OCI-LY1 (cell line): ENCODE results near the gene DOCK4.

Source experiments
- H2AFZ ChIP-seq: fragments of 200-600 bp; sonication (generic), shearing (Covaris generic); 2 replicates; pipeline ENCODE4 v1.6.0; 2014; ENCODE audit warnings: antibody characterized with exemption, mild to moderate bottlenecking, low read length
- H3F3A ChIP-seq: fragments of 200-600 bp; sonication (generic), shearing (Covaris generic); 2 replicates; pipeline ENCODE4 v1.6.0; 2014; ENCODE audit warnings: mild to moderate bottlenecking, antibody characterized with exemption, low read length, moderate library complexity; ENCODE audit not compliant: insufficient read depth
- H3K27ac ChIP-seq: fragments of 200-600 bp; sonication (generic); 2 replicates; pipeline ENCODE4 v1.5.1; 2014; ENCODE audit warnings: low read length, mixed run types, mild to moderate bottlenecking, low read depth; ENCODE audit not compliant: poor library complexity, severe bottlenecking
- H3K27me3 ChIP-seq: fragments of 200-600 bp; sonication (generic); 2 replicates; pipeline ENCODE4 v1.6.0; 2014; ENCODE audit warnings: antibody characterized with exemption, mild to moderate bottlenecking, low read length, moderate library complexity; ENCODE audit not compliant: insufficient read depth
- H3K36me3 ChIP-seq: fragments of 200-600 bp; sonication (generic); 2 replicates; pipeline ENCODE4 v1.6.1; 2014; ENCODE audit warnings: mild to moderate bottlenecking, antibody characterized with exemption, low read length, moderate library complexity, mixed read lengths; ENCODE audit not compliant: insufficient read depth
- H3K4me1 ChIP-seq: fragments of 200-600 bp; sonication (generic); 2 replicates; pipeline ENCODE4 v1.5.1; 2014; ENCODE audit warnings: mild to moderate bottlenecking, low read length, moderate library complexity; ENCODE audit not compliant: insufficient read depth, severe bottlenecking
- H3K4me2 ChIP-seq: fragments of 200-600 bp; sonication (generic), shearing (Covaris generic); 2 replicates; pipeline ENCODE4 v1.6.1; 2014; ENCODE audit warnings: low read length
- H3K4me3 ChIP-seq: fragments of 200-600 bp; sonication (generic); 2 replicates; pipeline ENCODE4 v1.5.1; 2014; ENCODE audit warnings: low read length, low read depth, mild to moderate bottlenecking, mixed read lengths; ENCODE audit not compliant: poor library complexity, severe bottlenecking
- H3K79me2 ChIP-seq: fragments of 200-600 bp; shearing (Covaris generic); 2 replicates; pipeline ENCODE4 v1.6.1; 2016; ENCODE audit warnings: mixed run types, low read length, mixed read lengths; ENCODE audit not compliant: insufficient read depth
- H3K9ac ChIP-seq: fragments of 200-600 bp; sonication (generic), shearing (Covaris generic); 2 replicates; pipeline ENCODE4 v1.6.1; 2014; ENCODE audit warnings: mild to moderate bottlenecking, low read length, mixed read lengths
- H3K9me2 ChIP-seq: fragments of 200-600 bp; sonication (generic), shearing (Covaris generic); 2 replicates; pipeline ENCODE4 v1.6.1; 2014; ENCODE audit warnings: low read depth, mild to moderate bottlenecking, low read length, mixed read lengths
- H3K9me3 ChIP-seq: fragments of 200-600 bp; shearing (Covaris generic); 2 replicates; pipeline ENCODE4 v1.6.1; 2014; ENCODE audit warnings: low read length, mixed read lengths
- H4K20me1 ChIP-seq: fragments of 200-600 bp; sonication (generic), shearing (Covaris generic); 2 replicates; pipeline ENCODE4 v1.6.0; 2016; ENCODE audit warnings: mild to moderate bottlenecking, low read length; ENCODE audit not compliant: insufficient read depth
- EZH2 ChIP-seq: fragments of 200-600 bp; sonication (generic), shearing (Covaris generic); IDR thresholded peaks from 2 replicates; pipeline ENCODE4 v1.8.0; 2017; ENCODE audit warnings: borderline replicate concordance, mixed run types, mild to moderate bottlenecking, antibody characterized with exemption, low read length, moderate library complexity, mixed read lengths
- TF ChIP-seq, protein P1 (sequence below): fragments of 200-600 bp; sonication (generic), shearing (Covaris generic); IDR thresholded peaks from 2 replicates; pipeline ENCODE4 v1.5.1; 2017; ENCODE audit warnings: mild to moderate bottlenecking, antibody characterized with exemption, low read length, moderate library complexity, mixed read lengths

DOCK4 gene

DNA sequence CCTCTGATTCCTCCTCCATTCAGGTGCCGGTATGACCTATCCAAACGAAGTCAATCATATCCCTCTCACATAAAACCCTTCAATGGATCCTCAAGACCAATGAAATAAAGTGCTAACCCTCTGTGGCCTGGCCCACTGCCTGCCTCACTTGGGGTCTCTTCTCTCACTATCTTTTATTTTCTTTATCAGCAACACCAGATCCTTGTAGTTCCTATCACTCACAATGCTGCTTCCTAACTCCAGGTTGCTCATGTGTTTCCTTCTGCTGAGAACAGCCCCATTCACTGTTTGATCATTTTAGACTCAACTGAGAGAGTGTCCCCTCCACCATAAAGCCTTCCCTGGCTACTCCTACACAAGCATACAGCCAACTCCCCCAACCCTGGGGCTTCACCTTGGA lies 180.6 kb downstream of the DOCK4 start:
- Histone ChIP-seq H3K79me2 (no peaks in the 10 kb centered on the region), H3K36me3 (no peaks in the 10 kb centered on the region), H3K27me3 (no peaks in the 10 kb centered on the region; the same call in 1 of the 2 replicates), H3K9me2 (no peaks in the 10 kb centered on the region), H3K9ac (no peak overlapping the region), H2AFZ (no peak overlapping the region), H3K4me3 (no peak overlapping the region), H3K27ac (no peak overlapping the region), H3K4me2 (no peak overlapping the region), H3F3A (no peaks in the 10 kb centered on the region), H3K4me1 (no peaks in the 10 kb centered on the region), H4K20me1 (no peaks in the 10 kb centered on the region), H3K9me3 (no peaks in the 10 kb centered on the region)
- TF ChIP-seq EZH2: no peak
- TF ChIP-seq, protein P1, sequence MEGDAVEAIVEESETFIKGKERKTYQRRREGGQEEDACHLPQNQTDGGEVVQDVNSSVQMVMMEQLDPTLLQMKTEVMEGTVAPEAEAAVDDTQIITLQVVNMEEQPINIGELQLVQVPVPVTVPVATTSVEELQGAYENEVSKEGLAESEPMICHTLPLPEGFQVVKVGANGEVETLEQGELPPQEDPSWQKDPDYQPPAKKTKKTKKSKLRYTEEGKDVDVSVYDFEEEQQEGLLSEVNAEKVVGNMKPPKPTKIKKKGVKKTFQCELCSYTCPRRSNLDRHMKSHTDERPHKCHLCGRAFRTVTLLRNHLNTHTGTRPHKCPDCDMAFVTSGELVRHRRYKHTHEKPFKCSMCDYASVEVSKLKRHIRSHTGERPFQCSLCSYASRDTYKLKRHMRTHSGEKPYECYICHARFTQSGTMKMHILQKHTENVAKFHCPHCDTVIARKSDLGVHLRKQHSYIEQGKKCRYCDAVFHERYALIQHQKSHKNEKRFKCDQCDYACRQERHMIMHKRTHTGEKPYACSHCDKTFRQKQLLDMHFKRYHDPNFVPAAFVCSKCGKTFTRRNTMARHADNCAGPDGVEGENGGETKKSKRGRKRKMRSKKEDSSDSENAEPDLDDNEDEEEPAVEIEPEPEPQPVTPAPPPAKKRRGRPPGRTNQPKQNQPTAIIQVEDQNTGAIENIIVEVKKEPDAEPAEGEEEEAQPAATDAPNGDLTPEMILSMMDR: no peak

DNA sequence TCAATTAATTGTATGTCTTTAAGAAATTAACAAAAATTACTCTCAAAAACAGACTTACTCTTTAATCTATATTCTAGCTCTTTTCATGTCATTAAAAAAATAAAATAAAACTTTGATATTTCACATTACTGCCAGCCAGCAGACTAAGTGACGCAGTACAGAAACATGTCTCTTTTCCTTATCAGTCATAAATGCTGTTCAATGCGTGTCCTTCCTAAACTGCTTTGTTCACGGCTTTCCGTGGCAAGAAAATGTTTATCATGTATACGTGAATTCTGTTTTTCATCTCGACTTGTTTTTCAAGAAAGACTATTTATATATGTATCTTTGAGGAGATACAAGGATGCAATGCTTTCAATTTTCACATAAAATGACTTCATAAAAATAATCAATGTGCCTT lies 182.4 kb downstream of the DOCK4 start:
- TF ChIP-seq EZH2: no peak
- TF ChIP-seq, protein P1: no peak
- no peaks in the 10 kb centered on the region for H3F3A ChIP-seq

DNA sequence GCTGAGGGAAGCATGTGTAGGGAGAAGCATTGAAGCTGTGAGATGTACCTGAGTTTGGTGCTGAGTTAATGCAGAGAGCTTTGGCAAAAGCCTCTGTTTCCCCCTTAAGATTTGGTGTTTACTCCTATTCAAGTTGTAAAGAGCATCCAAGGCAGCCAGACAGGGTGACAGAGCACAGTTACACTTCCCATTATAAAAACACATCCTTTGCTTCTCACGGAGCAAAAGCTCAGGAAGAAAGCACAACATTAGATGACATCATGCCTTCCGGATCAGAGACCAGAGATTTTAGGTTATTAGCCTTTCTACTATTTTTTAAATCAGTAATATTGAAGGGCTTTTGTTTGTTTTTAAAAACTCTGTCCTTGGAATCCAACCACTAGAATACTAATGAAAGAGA lies 182.9 kb downstream of the DOCK4 start:
- no peaks in the 10 kb centered on the region for H3K36me3 ChIP-seq
- no peak overlapping the region for H3K27ac ChIP-seq
- no peaks in the 10 kb centered on the region for H3F3A ChIP-seq
- H3K79me2 ChIP-seq: no peaks in the 10 kb centered on the region
- H4K20me1 ChIP-seq: no peaks in the 10 kb centered on the region
- H3K4me1 ChIP-seq: no peaks in the 10 kb centered on the region
- H3K4me3 ChIP-seq: no peak overlapping the region
- H2AFZ ChIP-seq: no peak overlapping the region
- H3K9ac ChIP-seq: no peak overlapping the region
- TF ChIP-seq, protein P1: no peak
- TF ChIP-seq EZH2: no peak
- H3K9me2 ChIP-seq: no peaks in the 10 kb centered on the region
- H3K9me3 ChIP-seq: no peaks in the 10 kb centered on the region
- no peaks in the 10 kb centered on the region; the same call in 1 of the 2 replicates for H3K27me3 ChIP-seq
- no peak overlapping the region for H3K4me2 ChIP-seq

More for the DNA sequence above, 182.4 kb downstream of the DOCK4 start:
- H2AFZ ChIP-seq: no peak overlapping the region
- H4K20me1 ChIP-seq: no peaks in the 10 kb centered on the region
- H3K9me3 ChIP-seq: no peaks in the 10 kb centered on the region
- no peaks in the 10 kb centered on the region for H3K9me2 ChIP-seq
- H3K4me1 ChIP-seq: no peaks in the 10 kb centered on the region
- H3K79me2 ChIP-seq: no peaks in the 10 kb centered on the region
- H3K4me3 ChIP-seq: no peak overlapping the region
- no peak overlapping the region for H3K4me2 ChIP-seq
- no peak overlapping the region for H3K9ac ChIP-seq
- H3K27me3 ChIP-seq: no peaks in the 10 kb centered on the region; the same call in 1 of the 2 replicates
- H3K36me3 ChIP-seq: no peaks in the 10 kb centered on the region
- H3K27ac ChIP-seq: no peak overlapping the region
